GM18502 (cell line): ENCODE results near the gene GBP6.
"Not testable (repeated sequence)": the region's sequence is repeated elsewhere in the genome, so short reads cannot be mapped to it uniquely, and the experiment has no call there.

Source experiments
- ATAC-seq: cut with Tn5 transposase; IDR thresholded peaks from one replicate; pipeline ENCODE4 v1.9.1; 2021; ENCODE audit warnings: mild to moderate bottlenecking; ENCODE audit not compliant: unreplicated experiment, poor library complexity

Gene GBP6

GRCh38 chr1:89363638-89364536, at the start of gene GBP6:
Gene GBP6 (plus strand): TSS chr1:89364059. CDS start chr1:89368552, 4,493 bp downstream.
- ATAC-seq = peak; percentile 38

DNA sequence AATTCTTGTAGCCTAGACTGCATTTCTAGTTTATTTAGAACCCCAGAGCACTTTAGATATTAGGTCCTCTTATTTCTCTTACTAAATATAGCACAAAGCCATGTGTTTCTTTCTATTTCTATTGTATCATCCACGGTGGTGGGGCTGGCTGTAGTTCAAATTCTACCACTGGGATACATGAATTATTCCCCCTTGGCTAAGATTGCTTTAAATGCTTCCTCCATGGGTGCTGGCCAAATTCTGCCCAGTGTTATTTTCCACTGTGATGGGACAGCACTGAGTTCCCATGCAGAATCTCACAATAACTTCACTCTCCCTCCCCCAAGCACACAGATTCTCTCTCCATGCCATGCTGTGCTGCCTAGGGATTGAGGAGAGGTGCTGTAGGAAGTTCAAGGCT, 41.5 kb upstream of the GBP6 start:
- ATAC-seq = no peak

DNA sequence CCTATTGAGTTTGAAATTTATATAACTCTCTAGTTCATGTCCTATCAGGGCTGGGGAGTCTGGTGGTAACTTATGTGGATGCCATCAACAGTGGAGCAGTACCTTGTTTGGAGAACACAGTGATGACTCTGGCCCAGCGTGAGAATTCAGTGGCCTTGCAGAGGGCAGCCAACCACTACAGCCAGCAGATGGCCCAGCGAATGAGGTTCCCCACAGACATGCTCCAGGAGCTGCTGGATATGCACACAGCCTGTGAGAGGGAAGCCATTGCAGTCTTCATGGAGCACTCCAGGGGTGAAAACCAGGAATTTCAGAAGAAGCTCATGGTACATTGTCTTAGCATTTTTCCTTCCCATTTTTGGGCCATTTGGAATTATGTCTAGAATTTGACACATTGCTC, 32.0 kb upstream of the GBP6 start:
- ATAC-seq = no peak

- no peak for ATAC-seq
Observed at GRCh38 chr1:89332461-89332860, 31.4 kb upstream of the GBP6 start.

DNA sequence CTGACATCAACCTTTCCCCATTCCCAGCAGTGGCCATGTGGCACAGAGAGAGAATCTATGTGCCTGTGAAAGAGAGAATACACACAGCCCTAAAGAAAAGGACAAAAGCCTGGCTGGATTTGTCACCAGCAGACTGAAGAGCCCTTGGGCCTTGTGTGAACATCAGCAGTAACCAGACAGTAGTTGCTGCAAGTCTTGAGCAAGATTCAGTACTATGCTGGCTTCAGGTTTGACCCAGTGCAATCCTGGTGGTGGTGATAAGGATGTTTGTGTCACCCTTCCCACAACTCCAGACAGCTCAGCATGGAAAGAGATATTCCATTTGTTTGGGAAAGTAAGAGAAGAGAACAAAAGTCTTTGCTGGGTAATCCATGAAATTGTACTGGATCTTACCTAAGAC, 28.4 kb upstream of the GBP6 start:
- no peak for ATAC-seq

DNA sequence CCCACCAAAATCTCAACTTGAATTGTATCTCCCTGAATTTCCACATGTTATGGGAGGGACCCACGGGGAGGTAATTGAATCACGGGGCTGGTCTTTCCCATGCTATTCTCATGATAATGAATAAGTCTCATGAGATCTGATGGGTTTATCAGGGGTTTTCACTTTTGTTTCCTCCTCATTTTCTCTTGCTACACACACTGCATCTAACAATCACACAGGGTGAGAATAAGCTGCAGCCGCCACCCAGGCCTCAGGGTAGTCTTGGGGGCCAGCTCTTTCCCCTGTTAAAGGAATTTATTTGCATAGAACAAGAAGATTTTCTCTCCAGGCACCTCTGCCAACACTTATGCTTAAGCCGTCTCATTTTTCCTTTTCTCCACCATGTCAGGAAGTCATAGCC, 26.0 kb upstream of the GBP6 start:
- no peak for ATAC-seq

DNA sequence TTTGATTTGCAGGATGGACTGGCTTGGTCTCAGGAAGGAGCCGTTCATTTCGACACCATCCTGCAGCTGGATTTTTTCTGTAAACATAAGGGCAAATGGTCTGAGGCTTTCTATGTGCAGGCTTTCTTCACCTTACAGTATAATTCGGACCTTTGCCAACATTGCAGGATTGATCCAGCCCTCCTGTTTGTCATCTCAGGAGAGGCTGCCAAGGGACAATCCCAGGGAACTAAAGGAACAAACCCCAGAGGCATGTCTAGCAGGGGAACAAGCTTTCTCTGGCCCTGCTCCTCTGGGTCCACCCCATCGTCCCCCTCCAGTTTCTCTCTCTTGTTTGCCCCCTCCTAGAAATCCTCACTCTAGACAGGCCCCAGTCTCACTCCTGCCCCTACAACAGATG, 24.8 kb upstream of the GBP6 start:
- ATAC-seq = no peak

- not testable (repeated sequence) for ATAC-seq
Observed at GRCh38 chr1:89345479-89345878, 18.4 kb upstream of the GBP6 start.

DNA sequence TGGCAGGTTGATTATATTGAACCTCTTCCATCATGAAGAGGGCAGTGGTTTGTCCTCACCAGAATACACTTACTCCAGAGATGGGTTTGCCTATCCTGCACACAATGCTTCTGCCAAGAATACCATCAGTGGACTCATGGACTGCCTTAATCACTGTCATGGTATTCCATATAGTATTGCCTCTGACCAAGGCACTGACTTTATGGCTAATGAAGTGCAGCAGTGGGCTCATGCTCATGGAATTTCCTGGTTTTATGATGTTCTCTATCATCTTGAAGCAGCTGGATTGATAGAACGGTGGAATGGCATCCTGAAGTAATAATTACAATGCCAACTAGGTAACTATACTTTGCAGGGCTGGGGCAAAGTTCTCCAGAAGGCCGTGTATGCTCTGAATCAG, 16.6 kb upstream of the GBP6 start:
- no peak for ATAC-seq

- ATAC-seq = no peak
Observed at GRCh38 chr1:89350298-89350697, 13.6 kb upstream of the GBP6 start.

- no peak for ATAC-seq
Observed at GRCh38 chr1:89351597-89352311, 12.1 kb upstream of the GBP6 start.

DNA sequence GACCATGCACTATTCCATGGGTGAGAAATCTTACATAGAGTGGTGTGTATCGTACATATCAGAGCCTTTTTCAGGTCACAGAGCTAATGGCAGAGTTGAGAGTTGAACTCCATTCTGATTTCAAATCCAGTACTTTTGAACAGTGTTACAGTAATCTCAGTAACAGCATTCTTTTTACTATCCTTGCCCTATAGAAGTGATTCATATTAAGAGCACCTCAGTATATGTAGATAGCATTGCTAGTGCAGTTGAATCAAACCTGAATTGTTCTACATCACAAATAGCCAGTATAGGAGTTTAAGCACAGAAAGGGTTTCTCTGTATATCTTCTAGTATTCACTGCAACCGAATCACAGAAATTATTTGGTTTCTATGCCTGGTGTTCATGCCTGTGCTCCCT, 11.4 kb upstream of the GBP6 start:
- ATAC-seq = no peak

DNA sequence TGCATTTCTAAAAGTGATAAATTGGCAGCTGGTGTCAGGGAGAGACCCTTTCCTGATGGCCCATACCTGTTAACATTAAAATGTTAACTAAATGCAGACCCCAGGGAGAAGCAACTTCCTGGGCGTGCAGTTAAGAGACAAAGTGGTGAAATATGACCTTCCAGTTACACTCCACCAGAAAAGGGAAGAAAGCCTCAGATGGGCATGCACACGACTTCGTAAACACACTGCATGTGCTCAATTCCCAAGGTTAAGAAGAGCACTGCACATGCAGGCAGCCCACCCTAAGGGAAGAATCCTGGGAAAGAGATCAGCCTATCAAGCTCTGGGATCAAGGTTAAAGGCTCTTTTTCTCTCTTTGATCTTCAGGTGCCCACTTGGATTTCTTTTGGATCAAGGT, 9.7 kb upstream of the GBP6 start:
- ATAC-seq = no peak

GRCh38 chr1:89355056-89355455, 8.8 kb upstream of the GBP6 start:
- no peak for ATAC-seq

DNA sequence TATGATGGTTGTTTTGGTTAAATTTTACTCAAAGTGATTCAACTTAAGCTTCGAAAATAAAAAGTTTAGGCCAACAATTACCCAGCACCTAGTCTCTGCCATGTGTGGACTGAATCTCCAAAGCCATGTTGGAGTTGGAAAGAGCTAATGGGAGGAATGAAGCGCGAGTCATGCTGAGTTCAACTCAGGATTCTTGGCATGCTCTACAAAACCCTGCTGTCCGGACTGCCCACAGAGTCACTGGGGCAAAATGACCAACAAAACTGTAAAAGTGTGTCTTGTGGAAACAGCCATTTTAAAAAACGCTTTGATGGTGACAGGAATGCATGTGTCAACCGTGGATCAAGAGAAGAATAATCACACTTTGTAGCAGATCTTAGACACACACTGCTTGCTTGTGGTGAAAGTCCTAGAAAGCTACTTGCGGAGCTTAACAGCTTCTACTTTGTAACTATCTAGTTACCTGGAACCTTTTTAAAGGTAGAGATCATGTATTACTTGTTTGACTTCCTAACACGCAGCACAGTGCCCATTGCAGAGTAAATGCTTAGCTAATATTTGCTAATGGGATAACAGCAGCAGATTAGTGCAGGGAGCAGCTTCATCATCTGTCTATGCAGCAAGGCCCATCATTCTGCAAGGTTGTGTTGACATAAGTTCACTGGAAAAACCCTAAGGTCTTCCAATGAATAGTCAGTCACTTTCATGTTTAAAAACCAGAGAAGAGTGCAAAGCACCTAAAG, 7.0 kb upstream of the GBP6 start:
- ATAC-seq = no peak

GRCh38 chr1:89358287-89358893, 5.5 kb upstream of the GBP6 start:
- ATAC-seq = peak; percentile 57

DNA sequence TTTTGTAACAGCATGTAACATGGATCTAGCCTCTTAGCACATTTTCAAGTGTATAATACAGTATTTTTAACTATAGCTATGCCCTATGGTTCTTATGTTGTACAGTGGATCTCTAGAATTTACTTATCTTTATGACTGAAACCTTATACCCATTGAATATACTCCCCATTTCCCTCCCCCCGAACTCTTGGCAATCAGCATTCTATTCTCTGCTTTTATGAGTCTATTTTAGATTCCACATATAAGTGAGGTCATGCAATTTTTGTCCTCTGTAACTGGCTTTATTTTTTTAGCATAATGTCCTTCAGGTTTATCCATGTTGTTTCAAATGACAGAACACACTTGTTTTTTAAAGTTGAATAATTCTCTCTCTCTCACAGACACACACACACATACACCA, 3.1 kb upstream of the GBP6 start:
- no peak for ATAC-seq

DNA sequence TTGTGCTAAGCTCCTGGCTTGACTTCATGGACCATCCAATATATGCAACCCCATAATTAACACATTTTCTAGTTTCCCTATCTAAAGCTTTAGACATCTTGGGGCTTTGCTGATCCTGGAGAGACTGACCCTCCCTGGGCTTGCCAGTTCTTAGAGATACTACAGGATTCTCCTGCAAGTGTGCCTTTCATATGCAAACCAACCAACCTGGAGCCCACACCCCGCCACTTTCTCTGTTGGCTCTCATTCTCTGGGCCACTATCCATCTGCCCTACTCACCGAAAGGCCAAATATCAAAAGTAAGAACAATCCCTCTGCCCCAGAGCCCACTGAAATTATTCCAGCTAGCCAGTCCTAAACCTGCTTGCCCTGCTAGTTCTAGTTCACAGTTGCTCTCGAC, 2.2 kb upstream of the GBP6 start:
- ATAC-seq = no peak

DNA sequence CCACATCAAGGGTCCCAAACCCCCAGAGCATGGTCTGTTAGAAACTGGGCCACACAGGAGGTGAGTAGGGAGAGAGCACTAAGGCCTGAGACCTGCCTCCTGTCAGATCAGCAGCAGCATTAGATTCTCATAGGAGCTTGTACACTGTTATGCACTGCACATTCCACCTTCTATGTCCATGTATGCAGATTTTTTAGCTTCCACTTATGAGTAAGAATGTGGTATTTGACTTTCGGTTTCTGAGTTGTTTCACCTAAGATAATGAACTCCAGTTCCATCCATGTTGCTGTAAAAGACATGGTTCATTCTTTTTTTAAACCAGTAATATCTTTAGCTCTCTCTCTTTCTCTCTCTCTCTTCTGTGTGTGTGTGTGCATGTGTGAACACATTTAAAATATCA, 663 bp upstream of the GBP6 start:
- ATAC-seq = peak; percentile 96

DNA sequence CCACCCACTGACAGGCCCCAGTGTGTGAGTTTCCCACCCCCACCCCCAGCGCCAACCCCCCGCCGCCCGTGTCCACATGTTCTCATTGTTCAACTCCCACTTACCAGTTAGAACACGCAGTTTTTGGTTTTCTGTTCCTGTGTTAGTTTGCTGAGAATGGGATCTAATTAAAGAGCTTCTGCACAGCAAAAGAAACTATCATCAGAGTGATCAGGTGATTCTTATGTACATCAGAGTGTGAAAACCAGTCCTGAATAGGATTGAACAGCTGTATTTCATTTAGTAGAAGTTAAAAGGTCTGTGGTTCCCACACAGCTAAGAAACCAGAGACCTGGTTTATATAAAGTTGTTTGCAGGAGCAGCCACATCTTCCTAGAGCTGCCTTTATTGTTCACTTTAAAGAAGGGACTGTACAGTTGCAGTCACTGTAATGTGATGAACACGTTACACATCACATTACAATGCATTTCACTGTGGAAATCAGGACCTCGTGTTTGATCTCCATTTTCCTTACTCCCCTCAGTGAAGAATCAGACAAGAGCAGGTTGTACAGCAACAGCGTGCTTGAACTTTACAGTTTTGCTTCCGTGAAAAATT, 1.2 kb downstream of the GBP6 start:
- no peak for ATAC-seq
